Activated CD8-positive, alpha-beta T cell treated with anti-CD3 and anti-CD28 coated beads for 36 hours (primary cell): ENCODE measurements around the gene SAMD8. TPM values are rescaled to one million over a fixed set of nuclear protein-coding genes. Genes with fewer than 3 reads are reported as not detected.

ENCODE experiments used
- ATAC-seq: fragments of 200-7000 bp; cut with Tn5 transposase; one replicate; pipeline ENCODE4 v1.10.0; 2021; ENCODE audit warnings: mild to moderate bottlenecking, moderate library complexity
- CTCF ChIA-PET: fragments of 350-600 bp; sonication (Branson Sonifier 250); formaldehyde crosslinking; loops from one replicate; lab custom pipeline; 2021; ENCODE audit warnings: antibody characterized with exemption; lab: Charles Lee
- POLR2A ChIA-PET: fragments of 350-600 bp; sonication (Branson Sonifier 250); formaldehyde crosslinking; loops from one replicate; lab custom pipeline; 2021; ENCODE audit warnings: antibody characterized with exemption; lab: Charles Lee
- DNase-seq: peaks from one replicate; pipeline ENCODE4 v3.0.0-alpha.2; 2020
- H3K27ac Mint-ChIP-seq: one replicate; pipeline ENCODE4 v1.8.0; 2021; ENCODE audit warnings: mild to moderate bottlenecking, mixed read lengths
- H3K27me3 Mint-ChIP-seq: one replicate; pipeline ENCODE4 v1.8.0; 2021; ENCODE audit warnings: mixed read lengths
- H3K36me3 Mint-ChIP-seq: one replicate; pipeline ENCODE4 v1.8.0; 2021; ENCODE audit warnings: low read depth, mixed read lengths
- H3K4me1 Mint-ChIP-seq: one replicate; pipeline ENCODE4 v1.8.0; 2021; ENCODE audit warnings: low read depth, mixed read lengths
- H3K4me3 Mint-ChIP-seq: one replicate; pipeline ENCODE4 v1.8.0; 2021; ENCODE audit warnings: mild to moderate bottlenecking, moderate library complexity, mixed read lengths
- H3K9me3 Mint-ChIP-seq: one replicate; pipeline ENCODE4 v1.8.0; 2021; ENCODE audit warnings: mixed read lengths
- CTCF ChIP-seq: fragments of 200-600 bp; IDR thresholded peaks from one replicate; pipeline ENCODE4 v1.8.0; 2022; ENCODE audit warnings: antibody characterized with exemption, mild to moderate bottlenecking
- intact Hi-C: fragments of 100-400 bp; cut with micrococcal nuclease; formaldehyde crosslinking; loops from one replicate; pipeline ENCODE4 v1.10.0; 2022
- total RNA-seq, 2 experiments: library from RNA; stranded (reverse); gene quantifications; one replicate each; pipeline ENCODE4 v1.2.3, GENCODE V29; 2021

The SAMD8 gene
- total RNA-seq, 2 experiments from 2014 or later = 21.9 to 23.7 TPM

GRCh38 chr10:75226095-75226494 is 114.6 kb downstream of the SAMD8 start:
- peaks cover 60% of the 10 kb centered on the region for H3K36me3 Mint-ChIP-seq
- CTCF ChIA-PET = interaction anchor here (0.6 to 4.5 kb wide), 7 partner anchors 10 to 1069 kb away, joined by 3 to 29 read pairs (median 6); partner anchors contain the start of genes COMTD1 and VDAC2
- ATAC-seq (no peak), DNase-seq (no peak)
- peaks cover 62% of the 10 kb centered on the region for H3K4me1 Mint-ChIP-seq
- H3K9me3 Mint-ChIP-seq = no peaks in the 10 kb centered on the region
- intact Hi-C loops = no loop called here
- no peaks in the 10 kb centered on the region for H3K27me3 Mint-ChIP-seq
- no peak overlapping the region for H3K4me3 Mint-ChIP-seq
- POLR2A ChIA-PET = interaction anchor here (3.9 to 6.2 kb wide), 2 partner anchors 10 to 15 kb away, joined by 32 to 56 read pairs; partner anchors contain the start of gene VDAC2
- peak overlapping the region; percentile 45 for H3K27ac Mint-ChIP-seq
- TF ChIP-seq CTCF = no peak

GRCh38 chr10:75226656-75227055 is 115.2 kb downstream of the SAMD8 start:
- H3K27me3 Mint-ChIP-seq = no peaks in the 10 kb centered on the region
- ChIA-PET CTCF (interaction anchor here (0.6 to 4.5 kb wide), 6 partner anchors 9 to 1069 kb away, joined by 3 to 29 read pairs (median 5); partner anchors contain the start of genes COMTD1 and VDAC2), POLR2A (interaction anchor here (0.6 to 6.2 kb wide), 4 partner anchors 10 to 44 kb away, joined by 3 to 56 read pairs (median 18); partner anchors contain the start of gene VDAC2)
- ATAC-seq = no peak
- intact Hi-C loops = no loop called here
- peaks cover 63% of the 10 kb centered on the region for H3K4me1 Mint-ChIP-seq
- peak overlapping the region; percentile 52 for H3K27ac Mint-ChIP-seq
- no peak overlapping the region for H3K4me3 Mint-ChIP-seq
- TF ChIP-seq CTCF = no peak
- no peaks in the 10 kb centered on the region for H3K9me3 Mint-ChIP-seq
- no peak for DNase-seq
- peaks cover 64% of the 10 kb centered on the region for H3K36me3 Mint-ChIP-seq

- no peak for ATAC-seq
- no peak overlapping the region for H3K4me3 Mint-ChIP-seq
- peak overlapping the region; percentile 90 for H3K27ac Mint-ChIP-seq
- ChIA-PET CTCF (interaction anchor here (1.4 to 4.5 kb wide), 2 partner anchors 19 to 41 kb away, joined by 5 to 29 read pairs; no protein-coding TSS in a partner anchor), POLR2A (interaction anchor here (3.9 to 11.3 kb wide), 2 partner anchors 12 to 18 kb away, joined by 32 to 106 read pairs; partner anchors contain the start of gene VDAC2)
- peaks cover 61% of the 10 kb centered on the region for H3K36me3 Mint-ChIP-seq
- intact Hi-C loops = no loop called here
- DNase-seq = no peak
- no peaks in the 10 kb centered on the region for H3K27me3 Mint-ChIP-seq
- H3K9me3 Mint-ChIP-seq = no peaks in the 10 kb centered on the region
- TF ChIP-seq CTCF = no peak
- H3K4me1 Mint-ChIP-seq = peaks cover 61% of the 10 kb centered on the region
Observed at GRCh38 chr10:75228278-75228677, 116.8 kb downstream of the SAMD8 start.

- Mint-ChIP-seq H3K36me3 (peaks cover 61% of the 10 kb centered on the region), H3K27ac (peak overlapping the region; percentile 90), H3K9me3 (no peaks in the 10 kb centered on the region), H3K4me1 (peaks cover 61% of the 10 kb centered on the region), H3K27me3 (no peaks in the 10 kb centered on the region), H3K4me3 (no peak overlapping the region)
- DNase-seq (no peak), ATAC-seq (no peak)
- CTCF ChIA-PET = interaction anchor here (1.4 to 4.5 kb wide), 3 partner anchors 19 to 117 kb away, joined by 5 to 29 read pairs (median 10); partner anchors contain the start of gene SAMD8
- TF ChIP-seq CTCF = no peak
- intact Hi-C loops = no loop called here
- POLR2A ChIA-PET = interaction anchor here (3.9 to 11.3 kb wide), 2 partner anchors 12 to 18 kb away, joined by 32 to 106 read pairs; partner anchors contain the start of gene VDAC2
Observed at GRCh38 chr10:75228834-75229233, 117.4 kb downstream of the SAMD8 start.

- H3K27ac Mint-ChIP-seq = peak overlapping the region; percentile 66
- ChIA-PET CTCF (interaction anchor here (0.6 to 9.1 kb wide), 14 partner anchors 10 to 118 kb away, joined by 3 to 118 read pairs (median 6); partner anchors contain the start of genes SAMD8 and VDAC2), POLR2A (interaction anchor here (1.2 to 11.3 kb wide), 3 partner anchors 11 to 43 kb away, joined by 6 to 106 read pairs (median 12); partner anchors contain the start of gene VDAC2)
- intact Hi-C loops = loop anchor here (1.0 to 5.0 kb wide), 2 partner anchors 42 to 118 kb away; partner anchors contain the start of gene SAMD8
- no peak overlapping the region for H3K4me3 Mint-ChIP-seq
- H3K4me1 Mint-ChIP-seq = peaks cover 49% of the 10 kb centered on the region
- DNase-seq (no peak), ATAC-seq (no peak)
- no peaks in the 10 kb centered on the region for H3K9me3 Mint-ChIP-seq
- TF ChIP-seq CTCF = no peak
- H3K36me3 Mint-ChIP-seq = peaks cover 50% of the 10 kb centered on the region
- H3K27me3 Mint-ChIP-seq = no peaks in the 10 kb centered on the region
Observed at GRCh38 chr10:75229971-75230370, 118.5 kb downstream of the SAMD8 start.
